Measurements from ENCODE around the gene ELOVL5. TPM values are rescaled to one million over a fixed set of nuclear protein-coding genes. Genes with fewer than 3 reads are reported as not detected.

The ELOVL5 gene
- total RNA-seq, 4 donors from 2014 or later = 12.4 to 50.0 (median 33.2) TPM

DNA sequence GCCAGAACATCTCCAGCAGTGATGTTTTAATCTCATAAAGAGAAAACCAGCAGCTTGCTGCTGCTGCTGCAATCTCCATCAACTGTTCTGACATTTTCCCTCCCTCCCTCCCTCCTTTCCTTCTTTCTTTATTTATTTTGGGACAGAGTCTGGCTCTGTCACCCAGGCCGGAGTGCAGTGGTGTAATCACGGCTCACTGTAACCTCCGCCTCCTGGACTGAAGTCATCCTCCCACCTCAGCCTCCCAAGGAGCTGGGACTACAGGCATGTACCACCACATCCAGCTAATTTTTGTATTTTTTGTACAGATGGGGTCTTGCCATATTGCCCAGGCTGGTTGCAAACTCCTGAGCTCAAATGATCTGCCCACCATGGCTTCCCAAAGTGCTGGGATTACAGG lies 5.7 kb downstream of the ELOVL5 start:
- DNase-seq = no peak
- 58 to 63% methylated on average over 3 of the region's 3 CpGs for WGBS, 2 donors
- peaks cover 3 to 71% (median 7%) of the 10 kb centered on the region in 3 donors for H3K4me1 ChIP-seq
- H3K9me3 ChIP-seq = no peaks in the 10 kb centered on the region
- TF ChIP-seq, protein P1, sequence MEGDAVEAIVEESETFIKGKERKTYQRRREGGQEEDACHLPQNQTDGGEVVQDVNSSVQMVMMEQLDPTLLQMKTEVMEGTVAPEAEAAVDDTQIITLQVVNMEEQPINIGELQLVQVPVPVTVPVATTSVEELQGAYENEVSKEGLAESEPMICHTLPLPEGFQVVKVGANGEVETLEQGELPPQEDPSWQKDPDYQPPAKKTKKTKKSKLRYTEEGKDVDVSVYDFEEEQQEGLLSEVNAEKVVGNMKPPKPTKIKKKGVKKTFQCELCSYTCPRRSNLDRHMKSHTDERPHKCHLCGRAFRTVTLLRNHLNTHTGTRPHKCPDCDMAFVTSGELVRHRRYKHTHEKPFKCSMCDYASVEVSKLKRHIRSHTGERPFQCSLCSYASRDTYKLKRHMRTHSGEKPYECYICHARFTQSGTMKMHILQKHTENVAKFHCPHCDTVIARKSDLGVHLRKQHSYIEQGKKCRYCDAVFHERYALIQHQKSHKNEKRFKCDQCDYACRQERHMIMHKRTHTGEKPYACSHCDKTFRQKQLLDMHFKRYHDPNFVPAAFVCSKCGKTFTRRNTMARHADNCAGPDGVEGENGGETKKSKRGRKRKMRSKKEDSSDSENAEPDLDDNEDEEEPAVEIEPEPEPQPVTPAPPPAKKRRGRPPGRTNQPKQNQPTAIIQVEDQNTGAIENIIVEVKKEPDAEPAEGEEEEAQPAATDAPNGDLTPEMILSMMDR (IDR thresholded peaks at IDR 0.05) = no peak
- no peak for TF ChIP-seq POLR2A (IDR thresholded peaks at IDR 0.05)
- intact Hi-C loops (cut with DNase I) = loop anchor here (10.0 kb wide), 1 partner anchor 48 kb away; no protein-coding TSS in a partner anchor
- H3K36me3 ChIP-seq = no peaks in the 10 kb centered on the region
- no peak overlapping the region for H3K4me3 ChIP-seq
- no peak overlapping the region for H3K27ac ChIP-seq
- H3K27me3 ChIP-seq = no peaks in the 10 kb centered on the region

DNA sequence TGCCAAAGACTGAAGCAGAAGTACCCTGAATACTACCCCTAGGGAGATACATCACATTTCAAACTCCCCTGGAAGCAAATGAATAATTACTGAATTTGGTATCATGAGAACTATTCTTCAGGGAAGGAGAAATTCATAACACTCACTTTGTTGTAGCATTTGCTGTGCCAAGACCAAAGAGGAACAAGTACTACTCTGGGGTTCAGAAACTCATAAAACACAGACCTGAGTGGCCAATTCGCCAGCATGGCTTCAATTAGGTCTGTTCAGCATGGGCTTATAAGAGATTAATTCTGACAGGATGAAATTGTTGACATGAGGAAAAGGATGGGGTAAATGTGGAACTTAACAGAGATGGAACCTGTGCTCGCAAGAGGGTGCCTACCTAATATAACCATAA lies 6.5 kb downstream of the ELOVL5 start:
- intact Hi-C loops (cut with DNase I) = loop anchor here (10.0 kb wide), 1 partner anchor 47 kb away; no protein-coding TSS in a partner anchor
- TF ChIP-seq POLR2A (IDR thresholded peaks at IDR 0.05) = no peak
- TF ChIP-seq, protein P1 (IDR thresholded peaks at IDR 0.05) = no peak
- Histone ChIP-seq H3K9me3 (no peaks in the 10 kb centered on the region), H3K36me3 (peaks cover 0 to 4% (median 0%) of the 10 kb centered on the region in 3 donors), H3K27me3 (no peaks in the 10 kb centered on the region), H3K4me3 (no peak overlapping the region), H3K4me1 (peaks cover 1 to 73% (median 7%) of the 10 kb centered on the region in 3 donors), H3K27ac (no peak overlapping the region)
- no peak for DNase-seq
- WGBS, 2 donors = 85 to 87% methylated on average over 2 of the region's 2 CpGs

DNA sequence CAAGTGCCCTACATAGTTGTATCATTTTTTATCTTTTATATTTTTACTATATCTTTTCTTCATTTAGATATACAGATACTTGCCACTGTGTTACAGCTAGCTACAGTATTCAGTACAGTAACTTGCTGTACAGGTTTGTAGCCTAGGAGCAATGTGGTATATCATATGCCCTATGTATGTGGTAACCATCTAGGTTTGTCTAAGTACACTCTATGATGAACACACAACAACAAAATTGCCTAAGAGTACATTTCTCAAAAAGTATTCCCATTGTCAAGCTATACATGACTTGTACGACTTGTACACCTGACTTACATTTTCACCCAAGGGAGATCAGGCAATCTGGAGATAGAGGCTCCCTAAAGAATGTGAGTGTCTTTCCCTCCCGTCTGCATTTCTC lies 8.2 kb downstream of the ELOVL5 start:
- 70 to 84% methylated on average over 2 of the region's 2 CpGs for WGBS, 2 donors
- no peaks in the 10 kb centered on the region for H3K9me3 ChIP-seq
- intact Hi-C loops (cut with DNase I) = loop anchor here (10.0 kb wide), 1 partner anchor 46 kb away; no protein-coding TSS in a partner anchor
- H3K27ac ChIP-seq = no peak overlapping the region
- peaks cover 0 to 75% (median 0%) of the 10 kb centered on the region in 3 donors for H3K4me1 ChIP-seq
- H3K27me3 ChIP-seq = no peaks in the 10 kb centered on the region
- H3K4me3 ChIP-seq = no peak overlapping the region
- H3K36me3 ChIP-seq = peaks cover 0 to 4% (median 0%) of the 10 kb centered on the region in 3 donors
- DNase-seq = no peak
- TF ChIP-seq, protein P1 (IDR thresholded peaks at IDR 0.05) = no peak
- TF ChIP-seq POLR2A (IDR thresholded peaks at IDR 0.05) = no peak

DNA sequence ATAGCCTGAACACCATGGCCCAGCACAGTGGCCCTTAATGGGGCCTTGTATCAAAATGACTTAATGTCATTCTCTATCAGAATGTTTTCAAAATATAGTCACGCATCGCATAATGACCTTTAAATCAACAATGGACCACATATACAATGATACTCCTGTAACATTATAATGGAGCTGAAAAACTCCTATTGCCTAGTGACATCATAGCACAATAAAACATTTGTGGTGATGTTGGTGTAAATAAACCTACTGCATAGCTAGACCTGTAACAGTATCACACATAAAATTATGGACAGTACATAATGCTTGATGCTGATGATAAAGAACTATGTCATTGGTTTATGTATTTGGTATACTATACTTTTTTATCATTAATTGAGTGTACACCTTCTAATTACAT lies 9.3 kb downstream of the ELOVL5 start:
- Histone ChIP-seq H3K9me3 (no peaks in the 10 kb centered on the region), H3K4me3 (no peak overlapping the region), H3K36me3 (peaks cover 0 to 4% (median 0%) of the 10 kb centered on the region in 3 donors), H3K27me3 (no peaks in the 10 kb centered on the region), H3K4me1 (peaks cover 0 to 74% (median 4%) of the 10 kb centered on the region in 3 donors), H3K27ac (no peak overlapping the region)
- no peak for DNase-seq
- WGBS, 2 donors = 100% methylated on average over 2 of the region's 2 CpGs
- intact Hi-C loops (cut with DNase I) = no loop called here
- no peak for TF ChIP-seq POLR2A (IDR thresholded peaks at IDR 0.05)
- TF ChIP-seq, protein P1 (IDR thresholded peaks at IDR 0.05) = no peak

DNA sequence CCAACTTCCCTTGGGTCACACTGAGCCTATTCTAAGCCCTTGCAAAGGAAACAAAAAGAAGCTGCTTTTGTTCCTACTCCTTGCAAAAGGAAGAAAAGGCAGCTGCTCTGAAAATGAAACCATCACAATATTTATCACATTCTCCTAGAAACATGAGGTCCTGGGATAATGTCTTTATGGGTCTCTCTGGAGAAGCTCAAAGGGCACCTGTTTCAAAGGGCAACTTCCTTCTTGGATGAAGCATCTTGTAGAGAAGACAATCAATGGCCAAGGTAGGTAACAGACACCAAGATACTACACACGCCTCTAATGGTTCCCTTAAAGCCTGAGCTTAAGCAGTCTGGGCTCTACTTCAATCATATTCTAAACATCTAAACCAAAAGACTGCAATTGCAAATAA lies 10.4 kb downstream of the ELOVL5 start:
- TF ChIP-seq POLR2A (IDR thresholded peaks at IDR 0.05) = no peak
- TF ChIP-seq, protein P1 (IDR thresholded peaks at IDR 0.05) = no peak
- Histone ChIP-seq H3K27me3 (no peaks in the 10 kb centered on the region), H3K4me1 (peaks cover 0 to 71% (median 4%) of the 10 kb centered on the region in 3 donors), H3K9me3 (no peaks in the 10 kb centered on the region), H3K36me3 (peaks cover 0 to 4% (median 0%) of the 10 kb centered on the region in 3 donors), H3K27ac (no peak overlapping the region), H3K4me3 (no peak overlapping the region)
- WGBS, 2 donors = 67 to 83% methylated on average over 1 of the region's 1 CpG
- intact Hi-C loops (cut with DNase I) = no loop called here
- no peak for DNase-seq
